HepG2 (cell line): Measurements from ENCODE around the gene E2F1.

ENCODE experiments used
- RBFOX2 ChIP-seq: fragments of 200-400 bp; formaldehyde crosslinking; IDR thresholded peaks from 2 replicates; pipeline ENCODE4 v1.6.1; 2017; ENCODE audit warnings: low read depth, mild to moderate bottlenecking, low read length
- SP5 ChIP-seq: IDR thresholded peaks from 2 replicates; pipeline ENCODE4 v1.6.1; 2016; ENCODE audit warnings: low read depth, borderline replicate concordance
- ZBTB2 ChIP-seq: sonication (generic); formaldehyde crosslinking; IDR thresholded peaks from 2 replicates; pipeline ENCODE4 v1.8.0; 2022; ENCODE audit warnings: low read depth, missing genetic modification reagents
- ZNF777 ChIP-seq: sonication (generic); formaldehyde crosslinking; IDR thresholded peaks from 2 replicates; pipeline ENCODE4 v1.4.0; 2020; ENCODE audit warnings: missing genetic modification reagents
- TF ChIP-seq, protein P1 (sequence below), 2 experiments: fragments of 450-650 bp in 1 of 2; sonication (generic) in 1 of 2; formaldehyde crosslinking; IDR thresholded peaks; 2 replicates each; pipeline versions ENCODE4 v1.5.0 to v1.8.0; 2020 to 2022; ENCODE audit warnings: mild to moderate bottlenecking in 1 of 2, missing genetic modification reagents in 1 of 2

- TF ChIP-seq SP5 (CRISPR knock-in tag), result no peak
- TF ChIP-seq, protein P1, sequence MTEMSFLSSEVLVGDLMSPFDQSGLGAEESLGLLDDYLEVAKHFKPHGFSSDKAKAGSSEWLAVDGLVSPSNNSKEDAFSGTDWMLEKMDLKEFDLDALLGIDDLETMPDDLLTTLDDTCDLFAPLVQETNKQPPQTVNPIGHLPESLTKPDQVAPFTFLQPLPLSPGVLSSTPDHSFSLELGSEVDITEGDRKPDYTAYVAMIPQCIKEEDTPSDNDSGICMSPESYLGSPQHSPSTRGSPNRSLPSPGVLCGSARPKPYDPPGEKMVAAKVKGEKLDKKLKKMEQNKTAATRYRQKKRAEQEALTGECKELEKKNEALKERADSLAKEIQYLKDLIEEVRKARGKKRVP (CRISPR knock-in tag; IDR thresholded peaks at IDR 0.05), result no peak
- no peak for TF ChIP-seq ZBTB2 (CRISPR knock-in tag)
- no peak for TF ChIP-seq RBFOX2
- no peak for TF ChIP-seq ZNF777
These were observed 21.5 kb upstream of the E2F1 start for GRCh38 chr20:33707668-33708067.
